ENCODE measurements around the gene CLSTN2.

The CLSTN2 gene

GRCh38 chr3:140276703-140277102, 341.7 kb downstream of the CLSTN2 start:
- Mint-ChIP-seq H3K9me3 (no peaks in the 10 kb centered on the region), H3K4me1 (no peaks in the 10 kb centered on the region), H3K27ac (no peak overlapping the region), H3K27me3 (peaks cover 42% of the 10 kb centered on the region), H3K4me3 (no peak overlapping the region)
- DNase-seq (no peak), ATAC-seq (no peak)

DNA sequence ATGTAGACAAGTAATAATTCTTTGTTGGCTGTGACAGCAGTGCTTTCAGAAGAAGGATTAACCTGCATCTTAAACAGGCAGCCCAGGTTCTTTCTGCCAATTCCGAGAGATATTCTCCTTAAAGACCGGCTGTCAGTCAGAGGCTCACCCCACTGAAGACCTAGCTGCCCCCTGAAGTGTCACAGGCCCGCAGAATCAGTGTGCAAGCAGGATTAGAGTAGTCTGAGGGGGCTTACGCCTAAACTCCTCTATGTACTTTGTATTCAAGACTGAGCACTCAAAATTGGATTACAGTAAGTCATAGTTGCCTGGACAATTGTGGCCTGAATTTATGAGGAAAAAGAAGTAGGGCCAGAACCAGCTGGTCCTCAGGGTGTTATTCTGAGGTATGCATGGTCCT, 342.9 kb downstream of the CLSTN2 start:
- Mint-ChIP-seq H3K27ac (no peak overlapping the region), H3K27me3 (peaks cover 42% of the 10 kb centered on the region), H3K4me3 (no peak overlapping the region), H3K4me1 (no peaks in the 10 kb centered on the region), H3K9me3 (no peaks in the 10 kb centered on the region)
- ATAC-seq = no peak
- DNase-seq = no peak

DNA sequence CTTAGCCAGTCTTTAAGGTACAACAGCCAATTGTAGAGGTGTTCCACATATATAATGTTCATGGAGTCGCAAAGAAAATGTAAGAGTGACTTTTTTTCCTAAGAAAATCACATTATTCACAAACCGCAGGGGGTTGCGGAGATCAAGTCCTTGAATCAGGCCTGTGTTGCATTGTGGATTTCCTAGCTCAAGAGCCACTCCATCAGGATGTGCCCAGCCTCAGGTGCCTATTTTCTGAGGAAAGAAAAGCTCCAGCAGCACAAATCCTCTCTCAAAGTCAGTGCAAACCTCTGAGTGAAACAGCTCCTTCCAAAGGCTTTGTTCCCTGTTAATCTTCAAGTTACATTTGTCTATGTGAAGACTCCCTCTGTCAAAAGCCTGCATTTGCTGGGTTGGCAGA, 349.4 kb downstream of the CLSTN2 start:
- Mint-ChIP-seq H3K27me3 (peaks cover 53% of the 10 kb centered on the region), H3K27ac (no peak overlapping the region), H3K4me3 (no peak overlapping the region), H3K9me3 (no peaks in the 10 kb centered on the region), H3K4me1 (no peaks in the 10 kb centered on the region)
- ATAC-seq (no peak), DNase-seq (no peak)

DNA sequence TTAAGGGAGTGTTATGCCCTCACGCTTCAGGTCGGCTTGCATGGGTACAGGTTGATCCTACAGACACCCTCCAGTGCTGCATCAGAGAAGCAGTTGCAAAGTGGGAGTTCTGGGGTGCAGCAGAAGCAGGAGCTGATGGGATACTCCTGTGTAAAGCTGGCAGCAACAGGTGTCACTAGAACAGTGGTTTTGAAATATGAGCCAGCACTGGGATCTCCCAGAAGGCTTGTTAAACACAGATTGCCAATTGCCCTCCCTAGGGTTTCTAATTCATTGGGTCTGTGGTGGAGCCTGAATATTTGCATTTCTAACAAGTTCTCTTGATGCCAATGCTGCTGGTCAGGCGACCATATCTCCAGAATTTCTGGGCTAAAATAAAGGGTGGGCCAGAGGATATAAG, 350.4 kb downstream of the CLSTN2 start:
- peaks cover 43% of the 10 kb centered on the region for H3K27me3 Mint-ChIP-seq
- no peaks in the 10 kb centered on the region for H3K9me3 Mint-ChIP-seq
- H3K27ac Mint-ChIP-seq = no peak overlapping the region
- DNase-seq (no peak), ATAC-seq (no peak)
- no peaks in the 10 kb centered on the region for H3K4me1 Mint-ChIP-seq
- no peak overlapping the region for H3K4me3 Mint-ChIP-seq

DNA sequence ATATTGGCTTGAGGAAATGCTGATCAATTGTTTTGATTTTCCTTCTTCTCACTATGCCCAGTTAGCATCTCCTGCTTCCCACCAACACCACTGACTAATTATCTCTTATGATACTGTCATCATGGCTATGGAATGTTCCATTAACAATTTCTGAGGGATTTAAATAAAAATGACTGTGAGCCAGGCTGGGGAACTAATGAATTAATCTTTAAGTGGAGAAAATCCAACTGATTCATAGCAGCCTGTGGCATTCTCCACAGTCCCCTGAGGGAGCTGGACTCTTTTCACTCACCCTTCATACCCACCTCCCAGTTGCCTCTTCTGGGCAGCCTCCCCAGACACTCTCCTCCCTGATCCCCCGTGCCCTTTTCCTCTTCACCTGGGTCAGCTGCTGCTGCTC, 353.6 kb downstream of the CLSTN2 start:
- Mint-ChIP-seq H3K27ac (no peak overlapping the region), H3K27me3 (peaks cover 52% of the 10 kb centered on the region), H3K4me3 (no peak overlapping the region), H3K4me1 (no peaks in the 10 kb centered on the region), H3K9me3 (peaks cover 4 to 11% of the 10 kb centered on the region in 2 donors)
- ATAC-seq (no peak), DNase-seq (no peak)

DNA sequence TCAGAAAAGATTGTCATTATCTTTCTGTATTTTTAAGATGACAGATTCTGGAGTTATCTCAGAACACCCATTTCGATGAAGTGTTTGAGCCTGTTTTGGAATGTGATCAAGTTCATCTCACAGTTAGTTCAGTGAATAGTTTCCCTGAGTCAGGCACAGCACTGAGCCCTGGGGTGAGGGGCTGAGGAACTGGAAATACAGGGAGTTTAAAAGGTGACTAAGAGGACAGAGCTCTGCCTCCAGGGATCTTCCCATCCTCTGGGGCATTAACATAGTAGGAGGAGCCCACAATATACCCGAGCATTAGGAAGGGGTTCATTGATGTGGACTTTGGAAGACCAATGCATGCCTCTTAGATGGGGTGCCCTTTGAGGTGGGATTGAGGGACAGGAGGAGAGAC, 355.1 kb downstream of the CLSTN2 start:
- ATAC-seq (no peak), DNase-seq (no peak)
- H3K4me3 Mint-ChIP-seq = no peak overlapping the region
- H3K27me3 Mint-ChIP-seq = peaks cover 53% of the 10 kb centered on the region
- H3K4me1 Mint-ChIP-seq = no peaks in the 10 kb centered on the region
- peaks cover 4 to 11% of the 10 kb centered on the region in 2 donors for H3K9me3 Mint-ChIP-seq
- no peak overlapping the region for H3K27ac Mint-ChIP-seq

DNA sequence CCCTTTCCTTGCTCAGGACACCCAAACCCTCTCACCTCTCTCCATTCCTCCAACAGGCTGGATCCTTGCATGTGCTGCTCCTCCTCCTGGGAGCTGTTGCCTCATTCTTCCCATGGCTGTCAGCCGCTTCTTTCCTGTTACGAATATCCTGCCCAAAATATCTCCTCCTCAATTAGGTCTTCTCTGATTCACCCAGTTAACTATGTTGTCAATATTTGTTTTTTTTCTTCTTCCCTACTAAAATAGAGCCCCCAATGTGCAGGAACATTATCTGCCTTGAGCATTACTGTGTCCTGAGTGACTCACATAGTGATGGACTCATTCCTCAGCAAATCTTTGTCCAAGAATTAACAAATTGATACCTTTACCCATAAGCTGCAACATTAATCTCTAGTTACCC, 357.2 kb downstream of the CLSTN2 start:
- no peaks in the 10 kb centered on the region for H3K4me1 Mint-ChIP-seq
- DNase-seq (no peak), ATAC-seq (no peak)
- peaks cover 4 to 11% of the 10 kb centered on the region in 2 donors for H3K9me3 Mint-ChIP-seq
- H3K4me3 Mint-ChIP-seq = no peak overlapping the region
- H3K27ac Mint-ChIP-seq = no peak overlapping the region
- peaks cover 33% of the 10 kb centered on the region for H3K27me3 Mint-ChIP-seq

- peaks cover 31% of the 10 kb centered on the region for H3K27me3 Mint-ChIP-seq
- H3K4me3 Mint-ChIP-seq = no peak overlapping the region
- ATAC-seq = no peak
Observed at GRCh38 chr3:140292684-140293083, 357.7 kb downstream of the CLSTN2 start.

GRCh38 chr3:140294058-140294457, 359.1 kb downstream of the CLSTN2 start:
- ATAC-seq (no peak), DNase-seq (no peak)
- Mint-ChIP-seq H3K27ac (no peak overlapping the region), H3K4me1 (no peaks in the 10 kb centered on the region), H3K4me3 (no peak overlapping the region), H3K27me3 (peaks cover 25% of the 10 kb centered on the region), H3K9me3 (peaks cover 4 to 11% of the 10 kb centered on the region in 2 donors)

More at GRCh38 chr3:140292684-140293083, 357.7 kb downstream of the CLSTN2 start:
- no peak for DNase-seq
- H3K4me1 Mint-ChIP-seq = no peaks in the 10 kb centered on the region
- no peak overlapping the region for H3K27ac Mint-ChIP-seq
- peaks cover 4 to 11% of the 10 kb centered on the region in 2 donors for H3K9me3 Mint-ChIP-seq

GRCh38 chr3:140296796-140297352, 361.9 kb downstream of the CLSTN2 start:
- Mint-ChIP-seq H3K27me3 (peaks cover 16% of the 10 kb centered on the region), H3K27ac (no peak overlapping the region), H3K9me3 (peaks cover 4 to 6% of the 10 kb centered on the region in 2 donors), H3K4me3 (no peak overlapping the region), H3K4me1 (no peaks in the 10 kb centered on the region)
- DNase-seq (no peak), ATAC-seq (no peak)

DNA sequence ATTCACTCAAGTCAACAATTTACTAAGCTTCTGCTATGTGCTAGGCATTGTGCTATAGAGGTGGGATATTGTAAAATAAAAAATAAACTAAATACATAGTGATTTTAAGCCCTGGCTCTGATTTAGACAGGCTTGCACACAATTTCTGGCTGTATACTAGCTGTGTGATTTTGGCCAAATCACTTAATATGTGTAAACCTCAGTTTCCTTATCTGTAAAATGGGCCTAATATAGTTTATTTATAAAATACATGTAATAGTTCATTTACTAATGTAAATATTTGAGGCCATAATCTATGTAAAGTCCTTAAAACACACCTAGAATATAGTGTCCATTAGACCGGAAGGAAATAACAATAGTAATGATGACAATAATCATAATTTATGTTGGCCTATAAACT, 363.1 kb downstream of the CLSTN2 start:
- Mint-ChIP-seq H3K9me3 (peaks cover 0 to 4% of the 10 kb centered on the region in 2 donors), H3K27me3 (peaks cover 18% of the 10 kb centered on the region), H3K27ac (no peak overlapping the region), H3K4me3 (no peak overlapping the region), H3K4me1 (no peaks in the 10 kb centered on the region)
- ATAC-seq = no peak
- DNase-seq = no peak

GRCh38 chr3:140298569-140299070, 363.6 kb downstream of the CLSTN2 start:
- H3K9me3 Mint-ChIP-seq = no peaks in the 10 kb centered on the region

DNA sequence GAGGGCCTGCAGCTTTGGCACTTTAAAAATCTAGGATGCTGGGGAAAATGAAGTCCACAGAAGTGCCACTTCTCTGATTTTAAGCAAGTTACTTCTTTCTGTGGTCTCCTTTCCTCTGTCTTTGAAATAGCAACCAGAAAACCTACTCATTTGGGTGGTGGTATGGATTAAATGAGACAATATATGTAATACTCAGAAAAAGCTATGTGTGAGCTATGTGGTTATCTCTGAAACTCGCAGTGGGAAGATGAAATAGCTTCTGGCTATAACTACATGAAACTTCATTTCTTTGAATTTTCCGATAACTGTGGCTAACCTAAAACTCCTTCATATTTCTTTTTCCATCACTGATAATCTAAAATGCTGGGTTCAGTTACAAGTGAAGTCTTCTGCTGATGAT, 368.9 kb downstream of the CLSTN2 start:
- H3K27me3 Mint-ChIP-seq = peaks cover 42% of the 10 kb centered on the region
- no peaks in the 10 kb centered on the region for H3K9me3 Mint-ChIP-seq
- H3K4me3 Mint-ChIP-seq = no peak overlapping the region
- ATAC-seq (peak; percentile 78), DNase-seq (no peak)
- H3K27ac Mint-ChIP-seq = no peak overlapping the region
- peaks cover 12% of the 10 kb centered on the region for H3K4me1 Mint-ChIP-seq

More at GRCh38 chr3:140298569-140299070, 363.6 kb downstream of the CLSTN2 start:
- ATAC-seq (no peak), DNase-seq (no peak)
- Mint-ChIP-seq H3K4me3 (no peak overlapping the region), H3K27me3 (peaks cover 18% of the 10 kb centered on the region), H3K4me1 (peaks cover 3% of the 10 kb centered on the region), H3K27ac (no peak overlapping the region)

- no peaks in the 10 kb centered on the region for H3K9me3 Mint-ChIP-seq
- peaks cover 38% of the 10 kb centered on the region for H3K27me3 Mint-ChIP-seq
- no peak overlapping the region for H3K27ac Mint-ChIP-seq
- no peak overlapping the region for H3K4me3 Mint-ChIP-seq
- peaks cover 10% of the 10 kb centered on the region for H3K4me1 Mint-ChIP-seq
- ATAC-seq (no peak), DNase-seq (no peak)
Observed at GRCh38 chr3:140308535-140308934, 373.6 kb downstream of the CLSTN2 start.

GRCh38 chr3:140311428-140311827, 376.4 kb downstream of the CLSTN2 start:
- Mint-ChIP-seq H3K27me3 (peaks cover 35% of the 10 kb centered on the region), H3K9me3 (no peaks in the 10 kb centered on the region), H3K4me3 (no peak overlapping the region), H3K4me1 (no peaks in the 10 kb centered on the region), H3K27ac (no peak overlapping the region)
- DNase-seq = no peak
- no peak for ATAC-seq

- Mint-ChIP-seq H3K27ac (peak overlapping the region in 1 of 2 donors; percentile 60), H3K27me3 (peaks cover 24% of the 10 kb centered on the region), H3K4me3 (no peak overlapping the region), H3K9me3 (no peaks in the 10 kb centered on the region), H3K4me1 (no peaks in the 10 kb centered on the region)
- ATAC-seq (peak; percentile 14), DNase-seq (no peak)
Observed at GRCh38 chr3:140315955-140316354, 381.0 kb downstream of the CLSTN2 start.

DNA sequence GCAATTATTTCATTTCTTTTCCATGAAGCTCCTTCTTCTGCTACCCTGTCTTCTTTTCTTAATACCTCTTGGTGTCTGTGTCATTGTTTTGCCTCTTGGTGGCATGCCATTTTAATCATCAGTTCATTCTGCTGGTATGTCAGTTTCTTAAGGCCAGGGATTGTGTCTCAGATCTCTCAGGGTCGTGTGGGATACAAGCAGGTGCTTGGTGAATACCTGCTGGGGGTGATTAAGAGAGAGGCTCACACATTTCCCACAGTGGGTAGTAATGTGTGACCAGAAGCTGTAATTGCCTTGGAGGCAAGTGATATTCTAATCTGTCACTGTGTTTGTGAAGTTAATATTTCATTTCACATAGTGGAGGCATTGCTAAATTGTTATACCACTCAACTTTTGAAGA, 381.5 kb downstream of the CLSTN2 start:
- ATAC-seq (no peak), DNase-seq (no peak)
- Mint-ChIP-seq H3K9me3 (no peaks in the 10 kb centered on the region), H3K4me1 (no peaks in the 10 kb centered on the region), H3K27me3 (peaks cover 29% of the 10 kb centered on the region), H3K4me3 (no peak overlapping the region), H3K27ac (peak overlapping the region in 1 of 2 donors; percentile 69)

Measured in stimulated activated naive CD8-positive, alpha-beta T cell treated with anti-CD3 and anti-CD28 coated beads, Interleukin-15, amount 100 ng/mL, for 72 hours (primary cell).